Hepatocyte (in vitro differentiated cells): ENCODE measurements around the gene CAMK1G.

Experiments used
- CTCF ChIP-seq: fragments of 200-600 bp; sonication (generic); IDR thresholded peaks from 2 replicates; pipeline ENCODE4 v1.5.1; 2016; ENCODE audit warnings: antibody characterized with exemption, mild to moderate bottlenecking; ENCODE audit not compliant: poor library complexity
- EZH2 ChIP-seq: fragments of 200-600 bp; sonication (generic); IDR thresholded peaks from 2 replicates; pipeline ENCODE4 v1.6.1; 2016; ENCODE audit warnings: antibody characterized with exemption, mild to moderate bottlenecking, borderline replicate concordance
- EZH2phosphoT487 ChIP-seq: fragments of 200-600 bp; sonication (generic); IDR thresholded peaks from one replicate; pipeline ENCODE4 v1.6.1; 2018; ENCODE audit warnings: antibody characterized with exemption, mild to moderate bottlenecking, low read depth, moderate library complexity; ENCODE audit not compliant: unreplicated experiment, severe bottlenecking

- TF ChIP-seq CTCF (no peak), EZH2 (no peak), EZH2phosphoT487 (no peak)
Measured at GRCh38 chr1:209650454-209650853, 66.9 kb downstream of the CAMK1G start.
